CD4-positive, alpha-beta T cell treated with Interferon gamma for 1 hour (primary cell): ENCODE data around the gene PDZK1IP1.
"Not testable (repeated sequence)": the region's sequence is repeated elsewhere in the genome, so short reads cannot be mapped to it uniquely, and the experiment has no call there.

Source experiments
- DNase-seq: peaks from one replicate; pipeline ENCODE4 v3.0.0-alpha.2; 2020

The PDZK1IP1 gene

DNA sequence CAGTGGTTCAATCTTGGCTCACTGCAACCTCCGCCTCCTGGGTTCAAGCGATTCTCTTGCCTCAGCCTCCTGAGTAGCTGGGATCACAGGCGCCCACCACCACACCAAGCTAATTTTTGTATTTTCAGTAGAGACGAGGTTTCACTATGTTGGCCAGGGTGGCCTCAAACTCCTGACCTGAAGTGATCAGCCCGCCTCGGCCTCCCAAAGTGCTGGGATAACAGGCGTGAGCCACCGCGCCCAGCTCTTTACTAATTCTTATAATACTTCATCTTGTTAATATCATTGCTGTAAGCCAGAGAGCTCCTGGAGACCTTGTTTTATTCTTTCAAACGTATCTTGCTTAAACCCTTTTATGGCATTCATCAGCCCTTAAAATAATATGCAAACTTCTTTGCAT lies 3.7 kb upstream of the PDZK1IP1 start:
- DNase-seq: not testable (repeated sequence)

DNA sequence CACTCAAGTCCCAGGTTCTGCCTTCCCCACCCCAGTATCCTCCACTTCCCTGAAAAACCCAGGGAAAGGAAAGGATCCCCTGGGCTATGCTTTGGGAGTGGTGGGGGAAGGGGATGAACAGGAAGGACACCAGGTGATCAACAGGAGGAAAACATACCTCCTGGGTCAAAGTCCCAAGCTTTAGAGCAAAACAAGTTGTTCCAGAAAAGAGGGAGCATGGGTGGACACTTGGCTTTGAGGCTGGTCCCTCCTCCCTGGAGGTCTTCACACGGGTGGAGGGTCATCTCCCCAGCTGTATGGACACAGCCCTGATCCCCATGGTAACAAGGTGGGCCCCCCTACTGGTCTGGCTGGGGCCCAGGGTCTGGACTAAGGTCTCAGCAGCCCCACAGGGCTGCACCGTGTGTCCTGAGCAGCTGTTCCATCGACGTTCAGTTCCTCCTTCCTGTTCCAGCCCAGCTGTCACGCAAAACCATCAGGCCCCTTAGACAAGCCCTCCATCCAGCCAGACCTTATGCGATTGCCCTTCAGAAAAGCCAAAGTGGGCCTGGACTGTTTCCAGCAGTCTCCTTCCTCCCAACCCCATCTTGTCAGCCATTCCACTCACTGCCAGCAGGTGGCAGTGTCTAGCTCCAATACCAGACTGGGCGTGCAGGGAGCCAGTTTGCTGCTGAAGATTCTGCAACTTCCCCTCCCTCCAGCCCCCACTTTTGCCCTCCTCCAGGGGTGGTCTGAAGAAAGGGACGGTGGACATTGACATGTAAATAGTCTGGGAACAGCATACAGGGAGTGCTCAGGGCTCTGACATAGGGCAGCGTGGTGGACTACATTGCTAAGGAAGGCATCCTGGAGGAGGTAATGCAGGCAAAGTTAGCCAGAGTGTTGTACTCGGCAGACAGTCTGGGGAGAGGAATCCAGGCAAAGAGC lies 2.9 kb upstream of the PDZK1IP1 start:
- DNase-seq: peak; percentile 49

DNA sequence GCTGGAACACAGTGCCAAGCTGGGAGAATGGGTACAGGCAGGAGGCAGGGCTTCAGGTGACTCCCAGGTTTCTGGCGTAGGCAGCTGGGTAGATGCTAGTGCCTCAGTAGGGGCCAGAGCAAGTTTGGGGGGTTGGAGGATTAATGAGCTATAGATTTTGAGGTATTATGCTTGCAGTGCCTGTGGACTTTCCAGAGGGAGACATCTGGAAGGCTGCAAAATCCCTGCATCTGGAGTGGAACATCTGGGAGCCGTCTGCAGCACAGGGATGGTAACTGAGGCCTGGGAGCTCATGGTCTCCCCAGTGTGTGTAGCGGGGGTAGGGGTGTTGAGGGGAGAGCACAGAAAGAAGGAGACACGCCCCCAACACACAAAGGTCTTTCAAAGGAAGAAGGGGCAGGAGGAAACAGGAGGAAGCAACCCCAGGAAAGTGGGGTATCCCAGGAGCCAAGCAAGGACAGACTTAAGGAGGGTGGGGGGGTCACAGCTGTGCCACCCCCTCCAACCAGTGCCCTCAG lies 2.2 kb upstream of the PDZK1IP1 start:
- DNase-seq: no peak

DNA sequence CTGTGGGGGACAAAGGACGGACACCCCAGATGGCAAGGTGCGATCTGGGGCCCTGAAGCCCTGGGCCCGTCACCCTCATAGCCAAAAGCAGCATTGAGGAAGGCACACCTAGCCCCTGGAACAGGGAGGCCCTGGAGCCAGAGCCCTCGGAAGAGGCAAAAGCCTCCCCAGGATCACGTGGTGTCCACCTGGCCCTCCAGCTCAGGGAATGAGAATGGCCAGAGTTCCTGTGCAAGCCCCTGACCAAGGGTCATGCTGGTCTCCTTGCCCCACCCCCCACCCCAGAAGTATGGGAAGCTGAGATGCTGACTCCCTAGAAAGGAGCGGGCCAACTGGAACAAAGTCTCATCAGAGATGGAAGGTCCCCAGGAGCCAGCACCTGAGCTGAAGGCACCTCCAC lies 1.0 kb upstream of the PDZK1IP1 start:
- DNase-seq: no peak

DNA sequence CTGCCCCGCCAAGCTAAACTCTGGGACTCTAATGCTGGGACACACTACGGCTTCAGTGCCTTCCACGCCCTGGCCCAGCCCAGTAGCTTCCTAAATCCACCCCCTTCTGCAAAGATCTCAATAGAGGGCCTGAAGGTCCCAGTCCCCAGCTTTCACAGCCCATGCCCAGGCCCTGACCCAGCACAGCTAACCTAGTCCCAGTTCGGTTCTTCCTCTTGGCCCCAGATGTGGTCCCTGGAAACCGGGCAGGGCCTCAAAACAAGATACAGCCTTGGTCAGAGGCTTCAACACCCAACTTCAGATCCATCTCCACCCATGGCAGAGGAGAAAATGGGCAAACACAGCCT lies 646 bp upstream of the PDZK1IP1 start:
- no peak for DNase-seq

DNA sequence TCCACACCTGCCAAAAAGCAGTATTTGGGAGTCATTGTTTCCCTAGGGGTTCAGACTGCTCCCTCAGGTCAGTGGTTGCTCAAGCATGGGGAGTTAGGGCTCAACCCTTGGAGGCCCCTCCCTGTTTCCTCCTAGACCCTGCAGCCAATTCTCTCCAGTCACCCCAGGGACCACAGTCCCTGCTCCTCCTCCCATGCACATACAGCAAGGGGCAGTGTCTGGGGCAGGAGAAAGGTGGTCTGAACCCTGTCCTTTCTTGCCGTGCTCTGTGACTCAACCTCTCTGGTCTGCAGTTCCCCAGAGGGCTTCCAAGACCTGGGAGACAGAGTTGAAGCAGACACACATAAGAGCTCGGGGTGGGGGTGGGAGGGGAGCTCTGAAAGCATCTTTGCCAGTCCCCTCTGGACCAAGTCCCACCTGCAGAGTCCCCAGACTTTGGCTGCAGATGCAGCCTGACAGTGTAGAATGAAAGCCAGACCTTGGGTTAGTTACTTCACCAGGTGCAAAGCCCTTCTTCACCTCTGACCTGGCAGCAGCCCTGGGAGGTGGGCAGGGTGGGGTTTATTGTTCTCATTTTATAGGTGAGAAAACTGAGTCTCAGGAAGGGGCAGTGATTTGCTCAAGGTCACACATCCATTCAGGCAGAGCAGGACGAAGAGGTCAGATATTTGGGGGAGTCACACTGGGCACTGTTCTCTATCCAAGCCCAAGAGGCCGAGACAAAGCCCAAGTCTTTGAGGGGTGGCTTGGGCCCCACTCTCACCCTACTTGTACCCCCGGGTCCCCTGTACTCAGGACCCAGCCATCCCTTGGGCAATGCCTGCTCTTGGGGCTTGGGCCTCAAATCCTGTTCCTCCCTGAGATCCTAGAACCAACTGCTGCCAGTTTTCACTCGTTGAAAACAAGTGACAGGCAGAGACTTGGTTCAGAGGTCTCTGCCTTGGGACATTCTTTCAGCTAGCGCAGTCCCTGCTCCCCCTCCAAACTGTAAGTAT lies 748 bp downstream of the PDZK1IP1 start:
- no peak for DNase-seq

DNA sequence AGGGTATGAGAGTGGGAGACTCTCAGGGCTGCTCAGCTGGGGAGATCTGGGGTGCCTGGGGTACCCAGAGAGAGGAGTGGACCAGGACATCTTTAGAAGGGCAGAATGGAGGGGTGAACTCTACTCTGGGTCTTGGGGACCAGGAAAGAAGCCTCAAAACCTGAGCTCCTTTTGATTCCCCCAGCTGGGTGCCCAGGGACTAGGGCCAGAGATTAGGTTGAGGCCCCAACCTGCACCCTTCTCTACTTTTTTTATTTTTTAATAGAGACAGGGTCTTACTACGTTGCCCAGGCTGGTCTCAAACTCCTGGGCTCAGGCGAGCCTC lies 1.9 kb downstream of the PDZK1IP1 start:
- DNase-seq: no peak

DNA sequence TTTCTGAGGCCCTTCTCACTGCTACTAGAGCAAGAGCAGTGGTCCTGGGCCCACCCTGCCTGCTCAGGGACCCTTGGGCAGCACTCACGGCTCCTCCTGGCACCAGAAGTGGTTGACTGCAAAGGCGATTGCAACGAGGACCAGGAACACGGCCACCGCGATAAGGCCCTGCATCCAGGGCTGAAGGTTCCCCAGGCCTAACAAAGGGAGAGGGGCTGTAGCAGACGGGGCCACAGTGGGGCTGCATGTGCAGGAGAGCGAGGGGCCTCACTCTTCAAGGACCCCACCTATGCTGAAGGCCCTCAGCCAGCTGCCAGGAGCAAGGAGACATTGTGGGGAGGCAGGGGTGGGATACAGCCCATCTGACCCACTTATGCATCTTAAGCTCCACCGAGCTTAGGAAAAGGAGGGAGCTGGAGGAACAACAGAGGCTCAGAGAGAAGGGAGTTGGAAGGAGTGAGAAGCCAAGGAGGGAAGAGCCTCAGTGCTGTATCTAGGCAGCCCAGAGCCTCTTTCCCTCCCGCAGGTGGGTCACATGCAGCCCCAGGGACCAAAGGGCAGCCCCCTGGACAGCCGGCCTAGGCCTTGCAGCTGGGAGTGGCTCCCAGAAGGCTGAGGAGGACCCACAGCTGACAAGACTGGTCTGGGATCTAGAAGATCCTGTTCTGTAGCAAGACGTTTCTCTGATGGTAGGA lies 2.5 kb downstream of the PDZK1IP1 start:
- no peak for DNase-seq

DNA sequence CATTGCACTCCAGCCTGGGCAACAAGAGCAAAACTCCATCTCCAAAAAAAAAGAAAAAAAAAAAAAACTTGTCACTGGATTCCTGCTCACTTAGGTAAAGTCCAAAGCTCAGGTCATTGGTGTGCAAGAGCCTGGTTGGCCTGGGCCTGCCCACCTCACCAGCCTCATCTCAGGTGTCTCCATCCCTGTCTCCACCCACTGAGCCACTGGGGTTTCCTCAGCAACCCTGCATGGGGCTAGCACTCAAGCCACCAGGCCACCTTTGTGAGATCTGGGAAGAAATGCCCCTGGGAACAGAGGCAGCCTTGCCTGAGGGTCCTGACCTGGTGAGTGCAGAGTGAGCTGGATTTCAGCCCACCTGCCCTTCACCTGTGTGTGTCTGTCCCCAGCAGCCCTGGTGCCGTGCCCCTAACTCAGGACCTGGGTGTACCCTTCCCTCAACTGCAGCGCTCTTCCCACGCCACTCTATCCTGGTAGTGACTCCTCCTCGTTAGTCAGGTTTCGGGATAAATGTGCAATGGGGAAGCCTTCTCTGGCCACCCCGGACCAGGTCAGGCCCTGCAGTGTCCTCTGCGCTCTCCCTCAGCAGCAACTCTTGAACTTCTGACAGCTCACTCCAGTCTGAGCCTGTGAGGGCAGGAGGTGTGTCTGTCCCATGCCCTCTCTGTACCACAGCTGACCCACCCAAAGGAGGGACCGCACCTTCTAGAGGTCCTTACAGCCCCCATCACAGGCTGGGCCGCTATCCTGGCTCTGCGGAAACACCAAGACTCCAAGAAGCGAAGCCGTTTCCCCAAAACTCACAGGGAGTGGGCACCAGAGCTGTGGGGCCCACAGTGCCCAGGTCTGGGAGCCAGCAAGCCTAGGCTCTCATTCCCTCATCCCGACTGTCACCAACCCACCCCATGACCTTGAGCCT lies 3.3 kb downstream of the PDZK1IP1 start:
- no peak for DNase-seq

DNA sequence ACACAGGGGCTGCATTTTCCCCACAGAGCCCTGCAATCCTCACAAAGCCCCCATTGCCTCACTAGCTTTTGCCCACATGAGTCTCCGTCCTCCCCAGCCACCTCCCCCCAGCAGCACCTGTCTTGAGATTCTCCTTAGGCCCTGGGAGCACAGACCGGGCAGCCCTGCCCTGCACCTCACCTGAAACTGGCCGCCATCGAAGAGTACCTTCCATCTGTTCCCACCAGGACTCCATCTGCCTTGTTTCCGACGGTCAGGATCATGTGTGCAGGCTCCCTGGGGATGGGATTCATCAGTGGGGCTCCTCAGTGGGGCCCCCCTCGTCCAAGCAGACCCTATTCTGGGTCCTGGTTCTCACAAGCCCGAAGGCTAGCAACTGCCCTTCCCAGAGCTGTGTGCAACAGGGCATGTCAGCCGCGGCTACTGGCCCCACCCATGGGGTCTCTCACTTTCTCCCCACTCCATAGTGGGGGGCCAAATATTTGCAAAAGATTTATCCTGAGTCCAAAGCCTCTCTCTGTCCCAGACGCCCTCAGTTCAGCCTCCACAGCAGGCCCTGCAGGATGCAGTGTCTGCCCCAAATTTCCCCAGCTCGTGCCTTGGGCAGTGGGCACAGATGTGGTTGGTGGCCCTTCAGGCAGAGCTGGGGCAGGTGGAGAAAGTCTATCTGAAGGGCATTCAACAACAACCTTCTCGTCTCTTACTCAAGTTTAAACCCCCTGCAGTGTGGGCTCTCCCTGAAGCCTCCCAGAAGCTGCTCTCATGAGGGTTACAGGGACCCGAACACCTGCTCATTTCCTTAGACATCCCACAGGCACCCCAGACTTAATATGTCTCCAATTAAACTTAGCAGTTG lies 4.8 kb downstream of the PDZK1IP1 start:
- DNase-seq: no peak

DNA sequence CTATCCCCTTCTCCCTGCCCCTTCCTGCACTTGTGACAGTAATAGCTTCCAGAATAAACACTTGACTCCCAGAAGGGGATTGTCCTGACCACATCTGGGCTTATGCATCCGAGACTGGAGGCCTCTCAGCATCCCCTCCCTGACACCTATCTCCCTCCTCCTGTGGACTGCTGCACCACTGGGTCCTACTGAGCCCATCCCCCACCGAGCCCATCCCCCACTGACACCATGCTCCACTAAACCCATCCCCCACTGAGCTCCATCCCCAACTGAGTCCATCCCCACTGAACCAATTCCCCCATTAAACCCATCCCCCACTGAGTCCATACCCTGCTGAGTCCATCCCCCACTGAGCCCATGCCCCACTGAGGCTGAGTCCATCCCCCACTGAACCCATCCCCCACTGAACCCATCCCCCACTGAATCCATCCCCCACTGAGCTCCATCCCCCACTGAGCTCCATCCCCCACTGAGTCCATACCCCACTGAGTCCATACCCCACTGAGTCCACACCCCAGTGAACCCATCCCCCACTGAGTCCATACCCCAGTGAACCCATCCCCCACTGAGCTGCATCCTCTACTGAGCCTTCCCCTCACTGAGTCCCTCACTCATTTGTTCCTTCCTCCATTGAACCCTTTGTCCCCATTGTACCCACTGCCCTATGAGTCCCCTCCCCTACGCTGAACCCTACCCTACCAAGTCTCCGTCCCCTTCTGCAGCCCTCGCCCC lies 5.6 kb downstream of the PDZK1IP1 start:
- no peak for DNase-seq

DNA sequence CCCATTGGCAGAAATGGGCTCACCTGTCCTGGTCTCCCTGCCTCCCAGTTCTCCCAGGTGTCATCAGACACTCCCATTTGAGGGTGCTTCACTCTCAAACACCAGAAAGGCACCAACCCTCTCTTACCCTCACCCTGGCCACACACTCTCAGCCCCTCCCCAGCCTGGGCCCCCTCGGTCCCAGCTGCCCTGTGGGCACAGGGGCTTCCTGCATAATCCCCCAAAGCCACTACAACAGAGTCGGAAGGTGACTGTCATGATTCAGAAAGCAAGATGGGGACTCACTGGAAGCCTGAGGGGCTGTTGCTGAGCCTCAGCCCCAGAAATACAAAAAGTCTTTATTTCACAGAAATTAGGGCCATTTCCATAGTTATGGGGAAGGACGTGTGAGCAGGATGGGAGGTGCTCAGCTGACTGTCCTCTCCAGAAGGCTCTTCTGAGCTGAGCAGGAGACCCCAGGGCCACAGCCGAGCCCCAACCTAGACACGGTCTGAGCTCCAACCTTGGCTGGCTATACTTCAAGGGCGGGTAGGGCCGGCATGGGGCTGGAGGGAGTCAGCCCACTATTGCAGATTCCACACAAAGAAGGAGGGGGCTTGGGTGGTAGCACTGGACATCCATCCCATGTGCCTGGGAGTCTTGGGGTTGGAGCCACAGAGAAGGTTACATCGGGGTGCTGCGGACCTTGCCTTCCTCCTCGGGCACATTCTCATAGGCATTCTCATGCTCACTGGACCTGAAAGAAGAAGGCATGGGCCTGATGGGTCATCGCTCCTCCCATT lies 6.3 kb downstream of the PDZK1IP1 start:
- no peak for DNase-seq

DNA sequence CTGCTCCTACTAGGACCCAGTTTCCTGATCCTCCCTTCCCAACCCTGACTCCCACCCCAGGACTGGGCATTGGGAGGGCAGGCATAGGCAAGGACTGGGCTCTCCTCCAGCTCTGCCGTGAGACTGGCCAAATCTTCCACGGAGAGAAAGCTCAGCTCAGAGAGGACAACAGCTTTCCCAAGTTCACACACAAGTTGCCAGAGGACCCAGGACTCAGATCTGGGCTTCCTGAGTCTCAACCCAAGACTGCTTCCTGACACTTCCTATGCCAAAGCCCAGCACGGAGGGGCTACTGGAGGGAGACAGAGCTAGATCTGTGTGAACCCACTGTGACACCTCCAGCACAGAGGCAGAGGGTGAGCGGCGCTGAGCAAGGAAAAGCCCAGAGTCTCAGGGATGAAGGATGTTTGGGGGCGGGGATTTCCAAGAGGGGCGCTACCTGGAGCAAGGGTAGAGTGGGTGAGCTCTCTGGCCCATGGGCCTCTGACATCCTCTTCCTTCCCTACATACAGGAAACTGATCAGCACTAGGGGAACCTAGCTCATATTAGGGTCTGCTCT lies 7.1 kb downstream of the PDZK1IP1 start:
- no peak for DNase-seq

DNA sequence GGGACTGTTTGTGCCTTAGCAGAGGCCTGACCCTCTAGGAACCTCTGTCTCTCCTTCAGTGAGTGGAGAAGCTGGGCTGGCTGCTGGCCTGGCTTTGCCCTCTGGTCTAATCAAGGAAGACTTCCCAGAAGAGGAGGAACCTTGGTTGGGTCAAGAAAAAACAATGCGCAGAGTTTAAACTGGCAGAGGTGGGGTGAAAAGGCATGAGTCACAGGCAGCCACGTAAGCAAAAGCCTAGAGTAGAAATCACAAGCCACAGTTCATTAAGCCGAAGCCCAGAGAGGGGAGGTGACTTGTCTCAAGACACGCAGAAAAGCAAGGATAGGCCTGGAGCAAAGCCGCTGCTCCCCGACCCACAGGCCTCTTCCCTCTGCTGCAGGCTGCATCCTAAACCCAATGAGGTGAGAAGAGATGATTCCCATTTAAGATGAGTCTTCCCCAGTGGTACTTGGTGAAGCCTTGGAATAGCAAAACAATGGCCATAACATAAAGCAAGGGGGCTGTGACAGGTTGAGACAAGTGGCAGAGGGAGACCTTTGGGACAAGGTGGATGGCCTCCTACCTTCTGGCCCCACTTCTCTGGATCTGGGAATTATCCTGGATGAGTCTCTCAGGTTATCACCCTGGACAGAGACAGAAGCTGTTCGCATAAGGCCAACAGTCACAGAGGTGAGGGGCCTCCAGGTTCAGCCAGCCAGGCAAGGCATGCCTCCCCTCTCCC lies 7.7 kb downstream of the PDZK1IP1 start:
- no peak for DNase-seq

DNA sequence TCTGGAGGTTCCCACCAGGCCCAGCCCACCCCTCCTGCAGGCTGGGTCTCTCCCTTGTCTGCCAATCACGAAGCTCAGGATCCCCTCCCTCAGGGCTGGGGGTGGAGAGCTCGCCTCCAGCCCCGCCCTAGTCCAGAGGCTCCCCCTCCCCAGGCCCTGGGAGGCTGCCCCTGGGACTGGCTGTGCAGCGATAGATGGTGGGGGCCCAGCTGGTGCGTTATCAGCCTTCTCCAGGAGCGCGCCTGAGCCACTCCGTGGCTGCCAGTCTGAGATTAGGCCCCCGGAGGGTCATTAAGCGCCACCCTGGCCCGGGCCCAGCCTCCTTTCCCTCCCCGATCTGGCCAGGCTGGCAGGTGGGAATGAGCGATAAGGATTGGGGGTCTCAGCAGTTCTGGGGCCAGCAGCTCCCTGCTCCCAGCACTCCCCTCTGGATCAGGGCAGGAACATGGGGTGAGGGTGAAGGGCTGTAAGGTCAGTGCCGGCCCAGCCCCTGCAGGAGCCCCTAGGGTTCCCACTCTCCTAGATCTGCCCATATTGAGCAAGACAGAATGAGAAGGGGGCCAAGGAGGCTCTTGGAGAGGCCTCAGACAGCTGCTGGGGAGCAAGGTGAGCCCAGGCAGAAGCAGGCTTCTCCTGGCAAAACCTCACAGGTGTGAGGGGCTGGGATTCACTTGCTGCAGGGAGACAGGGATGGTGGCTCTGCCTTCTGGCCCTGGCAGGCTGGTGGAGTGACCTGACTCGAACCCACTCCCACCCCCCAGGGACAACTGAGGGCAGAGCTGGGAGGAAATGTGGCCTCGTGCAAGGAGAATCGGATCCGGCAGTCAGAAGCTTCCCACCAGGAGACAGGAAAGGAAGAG lies 8.5 kb downstream of the PDZK1IP1 start:
- DNase-seq: no peak

DNA sequence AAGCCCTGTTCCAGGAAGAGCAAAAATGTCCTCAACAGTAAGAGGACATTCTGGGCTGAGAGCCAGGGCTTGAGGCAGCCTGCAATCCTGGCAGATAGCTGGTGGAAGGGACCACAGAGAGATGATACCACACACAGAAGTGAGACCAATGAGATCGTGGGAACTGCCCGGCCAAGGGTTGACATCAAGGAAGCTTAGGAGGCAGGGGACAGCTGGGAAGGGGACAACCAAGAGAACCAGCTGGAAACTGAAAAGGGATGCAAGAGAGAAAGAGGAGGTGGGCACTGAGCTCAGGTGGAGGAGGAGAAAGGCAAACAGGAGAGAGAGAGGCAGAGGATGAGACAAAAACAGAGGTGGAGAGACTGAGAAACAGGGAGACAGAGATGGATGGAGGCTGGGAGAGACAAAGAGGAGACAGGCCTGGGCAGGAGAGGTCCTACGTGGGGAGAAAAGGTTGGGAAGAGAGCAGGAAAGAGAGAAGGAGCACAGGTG lies 9.2 kb downstream of the PDZK1IP1 start:
- DNase-seq: no peak

DNA sequence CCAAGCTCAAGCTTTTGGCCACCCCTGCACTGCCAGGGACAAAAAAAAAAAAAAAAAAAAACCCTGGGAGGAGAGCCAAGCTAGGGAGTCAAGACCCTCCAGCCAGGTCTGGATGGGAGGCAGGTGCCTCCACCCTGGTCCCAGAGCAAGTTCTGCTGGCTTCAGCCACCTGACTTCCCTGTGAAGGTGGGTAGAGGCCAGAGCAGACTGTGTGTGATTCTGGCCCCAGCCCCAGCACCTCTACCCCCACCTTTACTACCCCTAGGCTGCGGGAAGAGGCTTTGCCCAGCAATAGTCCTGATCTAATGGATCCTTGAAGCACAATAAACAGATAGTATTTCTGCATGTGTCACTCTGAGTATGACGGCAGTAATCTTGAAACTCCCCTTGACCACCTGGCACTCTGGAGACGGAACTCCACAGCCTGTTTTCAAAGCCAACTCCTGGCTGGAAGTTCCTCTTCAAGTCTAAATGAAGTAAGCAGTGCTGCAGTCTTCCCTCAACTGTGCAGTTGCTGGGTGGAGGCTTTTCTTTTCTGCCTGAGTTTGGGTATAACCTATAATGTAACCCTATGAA lies 9.8 kb downstream of the PDZK1IP1 start:
- DNase-seq: no peak
